ENCODE results near the gene PLCB4.

The PLCB4 gene

DNA sequence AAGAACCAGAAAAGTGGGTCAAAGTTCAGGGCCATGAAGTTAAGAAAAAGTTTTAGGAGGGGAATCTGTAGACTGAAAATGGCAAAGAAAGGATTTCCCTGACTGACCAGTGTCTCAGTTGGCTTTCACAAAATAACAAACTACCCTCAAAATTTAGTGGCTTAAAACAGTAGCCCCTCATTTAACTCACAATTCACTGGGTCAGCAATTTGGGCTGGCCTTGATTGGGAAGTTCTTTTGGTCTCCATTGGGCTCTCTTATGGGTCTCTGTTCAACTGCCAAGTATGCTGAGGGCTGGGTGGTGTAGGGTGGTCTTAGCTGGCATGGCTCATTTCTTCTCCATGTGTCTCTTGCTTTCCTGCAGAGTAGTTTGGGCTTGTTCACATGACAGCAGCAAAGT lies 161.5 kb downstream of the PLCB4 start:
- no peak for DNase-seq

- DNase-seq = no peak
Measured at GRCh38 chr20:9233804-9234203, 164.9 kb downstream of the PLCB4 start.

DNA sequence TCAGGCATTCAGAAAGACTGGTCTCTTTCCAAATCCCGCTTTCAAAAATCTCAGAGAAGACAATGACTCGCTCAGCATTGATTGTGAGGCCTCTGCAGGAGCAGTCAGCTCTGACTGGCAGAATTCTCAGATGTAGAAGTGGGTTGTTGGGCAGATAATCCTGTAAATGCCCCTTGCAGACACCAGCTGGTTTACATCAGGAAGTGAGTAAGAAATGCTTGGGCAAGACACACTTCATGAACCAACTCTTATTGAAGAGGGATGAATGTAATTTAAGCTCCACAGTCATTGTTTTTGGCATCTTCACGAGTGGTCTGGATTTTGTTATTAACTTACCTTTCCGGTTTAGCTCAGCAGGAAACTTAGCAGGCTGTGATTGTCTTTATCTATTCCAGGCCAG lies 166.6 kb downstream of the PLCB4 start:
- no peak for DNase-seq

DNA sequence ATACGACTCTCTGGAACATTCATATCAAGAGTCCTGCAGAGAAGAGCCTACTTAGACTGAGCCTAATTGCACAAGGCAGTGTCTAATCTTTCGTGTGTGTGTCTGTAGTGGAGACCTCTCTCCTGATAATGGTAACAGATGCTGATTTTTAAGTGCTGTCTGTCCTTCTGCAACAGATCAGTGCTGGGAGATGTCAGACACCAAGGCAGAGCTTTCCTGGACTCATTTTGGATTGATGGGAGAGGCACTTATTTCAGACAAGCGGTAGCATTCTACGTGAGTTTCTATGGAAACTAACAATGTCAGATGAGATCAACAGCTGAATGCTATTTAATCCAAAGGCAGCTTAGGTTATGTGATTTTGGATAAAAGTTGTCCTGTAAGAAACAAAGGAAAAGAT lies 167.6 kb downstream of the PLCB4 start:
- no peak for DNase-seq

DNA sequence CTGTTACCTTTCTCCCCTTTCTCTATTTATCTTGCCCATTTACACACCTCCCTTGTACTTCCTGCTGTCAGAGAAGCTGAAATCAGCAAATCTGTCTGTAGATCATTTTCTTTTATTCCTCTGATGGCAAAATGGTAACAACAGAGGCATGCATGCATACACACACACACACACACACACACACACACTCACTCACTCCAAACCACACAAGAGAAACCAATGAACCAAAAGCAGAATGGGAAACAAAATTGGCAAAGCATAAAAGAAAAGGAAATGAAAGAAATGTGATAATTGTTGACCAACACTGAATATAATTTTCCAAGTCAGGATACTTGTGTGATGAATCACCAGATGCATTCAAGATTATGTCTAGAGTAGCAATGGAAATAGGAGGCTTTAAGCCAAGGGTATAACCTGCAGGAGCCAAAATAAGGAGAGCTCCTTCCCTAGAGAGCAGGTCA lies 172.4 kb downstream of the PLCB4 start:
- no peak for DNase-seq

- no peak for DNase-seq
Measured at GRCh38 chr20:9241721-9242427, 173.0 kb downstream of the PLCB4 start.

- no peak for DNase-seq
Measured at GRCh38 chr20:9243986-9244385, 175.1 kb downstream of the PLCB4 start.

- no peak for DNase-seq
Measured at GRCh38 chr20:9244811-9245210, 175.9 kb downstream of the PLCB4 start.

DNA sequence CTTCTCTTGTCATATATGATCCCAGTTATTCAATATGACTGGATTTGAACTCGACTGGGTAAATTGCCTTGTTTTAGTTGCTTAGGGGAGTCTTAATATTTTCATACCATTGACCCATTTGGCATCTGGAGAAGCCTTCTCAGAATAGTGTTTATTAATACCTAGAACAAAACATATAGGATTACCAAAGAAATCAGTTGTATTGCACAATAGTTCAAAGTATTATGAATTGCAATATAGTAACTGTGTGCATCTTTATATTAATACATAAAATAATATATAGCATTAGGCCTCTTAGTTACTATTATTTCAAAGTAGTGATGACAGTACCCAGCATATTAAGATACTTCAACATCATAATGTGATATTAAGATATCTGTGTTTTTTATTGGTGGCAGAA lies 177.8 kb downstream of the PLCB4 start:
- no peak for DNase-seq

DNA sequence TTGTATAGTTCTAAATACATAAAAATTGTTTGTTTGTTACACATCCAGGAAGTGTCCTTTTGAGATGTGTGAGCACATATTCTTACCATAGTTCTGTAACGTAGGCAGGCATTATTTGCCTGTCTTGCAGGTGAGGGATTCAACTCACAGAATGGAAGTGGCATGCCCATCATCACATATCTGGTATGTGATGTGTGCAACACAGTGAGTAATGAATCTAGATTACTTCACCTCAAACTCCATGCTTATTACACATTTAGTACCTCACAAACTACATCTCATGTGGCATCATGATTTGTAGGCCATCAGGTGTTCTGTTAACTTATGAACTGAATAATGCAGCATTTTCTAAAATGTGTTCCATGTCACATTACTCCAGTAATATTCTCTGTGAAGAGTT lies 181.6 kb downstream of the PLCB4 start:
- no peak for DNase-seq

DNA sequence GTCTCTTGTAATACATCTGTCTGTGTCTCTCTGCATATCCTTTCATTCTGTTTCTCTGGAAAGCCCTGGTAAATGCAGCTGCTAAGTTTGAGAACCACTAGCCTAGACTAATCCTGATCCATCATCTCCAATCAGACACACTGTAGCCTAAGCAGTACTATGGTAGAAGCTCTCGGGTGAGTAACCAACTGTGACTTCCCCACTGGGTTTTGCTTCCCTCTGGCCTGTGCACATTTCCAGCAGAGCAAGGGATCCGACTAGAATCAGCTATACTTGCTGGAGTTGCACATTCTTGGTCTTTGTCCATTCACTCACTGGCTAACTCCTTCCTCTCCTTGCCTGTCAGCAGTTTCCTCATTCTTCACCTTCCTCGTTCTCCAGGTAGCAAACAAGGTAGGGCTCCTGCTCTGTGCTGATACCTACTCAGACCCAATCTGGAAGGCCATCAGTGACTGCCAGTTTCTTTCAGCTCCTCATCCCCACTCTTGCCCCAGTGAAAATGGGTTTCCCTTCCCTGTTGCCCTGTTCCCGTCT lies 184.2 kb downstream of the PLCB4 start:
- DNase-seq = no peak

- DNase-seq = no peak
Measured at GRCh38 chr20:9255171-9255570, 186.3 kb downstream of the PLCB4 start.

GRCh38 chr20:9256393-9256792 lies 187.5 kb downstream of the PLCB4 start:
- no peak for DNase-seq

DNA sequence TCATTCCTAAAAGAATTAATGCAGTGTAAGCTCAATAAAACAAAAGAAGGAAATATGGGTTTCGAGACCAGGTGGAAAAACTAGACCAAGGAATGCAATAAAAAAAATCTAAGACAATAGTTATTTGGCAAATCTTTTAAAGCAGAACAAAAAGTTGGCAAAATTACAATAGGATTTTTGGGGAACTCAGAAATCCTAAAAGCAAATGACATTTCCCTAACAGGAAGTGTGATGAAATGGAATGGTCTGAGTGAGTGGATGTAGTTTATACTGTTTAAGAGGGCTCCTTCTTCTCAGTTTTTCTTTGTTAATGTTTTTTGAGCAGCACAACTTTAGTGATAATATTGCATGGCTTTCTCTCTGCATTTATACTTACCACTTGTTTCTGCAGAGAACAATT lies 190.0 kb downstream of the PLCB4 start:
- DNase-seq = no peak

GRCh38 chr20:9260027-9260426 lies 191.1 kb downstream of the PLCB4 start:
- DNase-seq = no peak

- DNase-seq = no peak
Measured at GRCh38 chr20:9261781-9262180, 192.9 kb downstream of the PLCB4 start.

- no peak for DNase-seq
Measured at GRCh38 chr20:9262653-9263194, 193.8 kb downstream of the PLCB4 start.

DNA sequence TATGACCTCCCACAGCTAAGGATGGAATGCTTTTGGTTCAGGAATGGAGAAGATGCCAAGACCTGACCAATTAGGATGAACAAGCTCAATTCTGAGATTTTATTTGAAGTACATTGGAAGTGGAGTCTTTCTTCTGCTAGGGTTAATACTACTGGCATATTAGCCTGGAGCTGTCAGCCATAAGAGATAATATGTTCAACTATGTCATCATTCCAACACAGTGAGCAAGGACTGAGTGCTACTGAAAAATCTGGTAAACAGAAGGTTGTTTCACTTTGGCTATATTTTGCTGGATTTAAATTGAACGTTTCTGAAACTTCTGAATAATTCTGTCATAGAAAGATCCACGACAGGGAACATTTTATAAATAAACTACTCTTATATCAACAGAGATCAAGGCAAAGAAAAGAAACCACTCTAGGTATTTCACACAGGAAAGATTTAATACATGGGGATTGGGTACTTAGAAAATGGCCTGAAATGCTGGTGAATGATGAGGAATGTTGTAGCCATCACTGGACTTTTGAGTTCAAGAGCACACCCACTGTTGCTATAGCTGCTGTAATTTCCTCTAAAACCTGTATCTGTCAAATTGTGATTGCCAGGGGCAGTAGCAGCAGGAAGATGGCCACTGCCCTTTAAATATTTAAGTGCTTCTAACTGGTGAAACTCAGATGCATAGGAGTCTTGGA lies 200.5 kb downstream of the PLCB4 start:
- no peak for DNase-seq

- no peak for DNase-seq
Measured at GRCh38 chr20:9270831-9271230, 201.9 kb downstream of the PLCB4 start.

DNA sequence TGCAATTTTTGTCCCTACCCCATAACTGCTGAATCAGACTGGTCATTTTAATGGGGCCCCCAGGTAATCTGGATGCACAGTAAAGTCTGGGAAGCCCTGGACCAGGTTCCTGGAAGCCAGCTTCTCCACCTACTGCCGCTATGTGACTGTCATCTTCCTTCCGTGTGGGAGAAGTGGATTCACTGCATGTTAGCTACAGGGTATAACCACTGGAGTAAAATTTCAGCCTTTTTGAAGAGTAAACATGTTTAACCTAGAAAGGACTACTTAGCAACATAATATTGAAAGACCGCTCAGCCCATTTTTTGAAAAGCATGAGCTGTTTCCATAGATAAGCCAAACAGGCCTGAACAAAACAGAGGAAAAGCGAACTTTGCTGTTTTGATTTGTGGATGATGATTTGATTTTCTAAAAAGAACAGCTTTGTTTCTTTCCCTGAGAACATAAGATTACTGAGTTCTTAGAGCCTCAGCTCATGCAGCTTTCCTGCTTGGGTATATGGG lies 208.1 kb downstream of the PLCB4 start:
- no peak for DNase-seq

- DNase-seq = no peak
Measured at GRCh38 chr20:9279918-9280401, 211.1 kb downstream of the PLCB4 start.

GRCh38 chr20:9280666-9281065 lies 211.8 kb downstream of the PLCB4 start:
- DNase-seq = no peak

DNA sequence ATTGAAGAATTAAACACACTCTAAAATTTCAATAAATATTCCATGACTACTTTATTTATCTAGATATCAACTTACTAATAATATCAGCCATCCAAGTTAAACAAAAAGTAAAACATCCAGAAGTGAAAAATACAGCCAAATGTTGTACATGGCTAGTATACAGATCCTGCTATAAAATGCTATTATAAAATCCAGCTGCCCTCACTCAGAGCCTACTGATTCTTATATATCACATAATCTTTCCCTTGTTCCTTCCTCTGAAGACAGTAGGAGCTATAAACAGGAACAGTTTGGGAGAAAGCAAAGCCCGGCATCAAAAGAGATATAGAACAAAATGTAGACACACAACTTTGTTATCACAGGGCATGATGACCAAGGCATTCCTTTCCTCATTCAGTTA lies 212.9 kb downstream of the PLCB4 start:
- DNase-seq = no peak

DNA sequence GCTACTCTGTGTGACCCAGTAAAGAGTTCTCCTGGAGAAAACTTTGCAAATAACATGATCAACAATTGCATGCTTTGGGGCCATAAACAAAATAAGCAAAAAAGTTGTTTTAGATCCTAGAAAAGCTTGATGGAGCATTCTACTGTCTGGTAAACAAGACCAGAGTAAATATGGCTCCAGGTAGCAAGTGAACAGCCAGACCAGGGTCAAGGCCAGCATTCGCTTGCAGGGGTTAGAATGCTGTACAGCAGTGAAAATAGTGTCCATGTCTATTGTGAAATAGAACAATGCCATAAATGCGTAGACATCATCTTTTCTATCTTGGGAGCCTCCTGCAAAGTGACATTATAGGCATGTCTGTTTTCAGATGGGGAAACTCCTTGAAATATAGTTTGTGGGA lies 216.7 kb downstream of the PLCB4 start:
- no peak for DNase-seq
